ENCODE measurements around the gene SRC.

- TF ChIP-seq EZH2 (IDR thresholded peaks at IDR 0.05) (no peak), POLR2AphosphoS5 (IDR thresholded peaks at IDR 0.05; ENCODE audit: borderline replicate concordance, low read depth, low read length) (no peak)
Measured at GRCh38 chr20:37452236-37452635, 106.3 kb downstream of the SRC start.
